H1 (cell line): Measurements from ENCODE around the gene USP37. TPM values are rescaled to one million over a fixed set of nuclear protein-coding genes. Genes with fewer than 3 reads are reported as not detected.

Experiments
- JUN ChIP-seq: IDR thresholded peaks from 2 replicates; pipeline ENCODE4 v1.6.1; 2011; ENCODE audit warnings: low read depth, mild to moderate bottlenecking, improper control_type of control experiment, low read length
- RAD21 ChIP-seq, 2 experiments: IDR thresholded peaks in 1 of 2; conservative IDR thresholded peaks in 1 of 2; 2 replicates each; pipeline ENCODE4 v1.6.1; 2011; ENCODE audit warnings: low read depth in 2 of 2, low read length in 2 of 2, improper control_type of control experiment in 1 of 2, inconsistent platforms in 1 of 2, mild to moderate bottlenecking in 1 of 2, moderate library complexity in 1 of 2
- polyA plus RNA-seq, 7 experiments: library from polyadenylated mRNA; depleted of rRNA in 3 of 7; stranded (reverse) in 5 of 7; unstranded in 2 of 7; fragments of >200 nt in 5 of 7; fragments of 200-250 nt in 2 of 7; gene quantifications; 1 replicate in 5 of 7; 2 replicates in 1 of 7; 4 replicates in 1 of 7; pipeline versions ENCODE4 v1.2.1 to v1.2.3, GENCODE V29; 2011 to 2013; ENCODE audit warnings: missing spikeins in 2 of 7, mixed read lengths in 2 of 7
- total RNA-seq: library from RNA; stranded (reverse); fragmentation: NEBNext Ultra II Directional; extraction: Animal tissue kit (Norgen Biotek cat#: 25700); gene quantifications from 2 replicates; pipeline ENCODE4 v1.2.1, GENCODE V29; 2021

Gene USP37
- total and polyA plus RNA-seq, 2 of the 8 experiments (the other 6 are each of a cell fraction or from before 2014, with no cell fraction given) = 3.8 to 29.1 TPM

DNA sequence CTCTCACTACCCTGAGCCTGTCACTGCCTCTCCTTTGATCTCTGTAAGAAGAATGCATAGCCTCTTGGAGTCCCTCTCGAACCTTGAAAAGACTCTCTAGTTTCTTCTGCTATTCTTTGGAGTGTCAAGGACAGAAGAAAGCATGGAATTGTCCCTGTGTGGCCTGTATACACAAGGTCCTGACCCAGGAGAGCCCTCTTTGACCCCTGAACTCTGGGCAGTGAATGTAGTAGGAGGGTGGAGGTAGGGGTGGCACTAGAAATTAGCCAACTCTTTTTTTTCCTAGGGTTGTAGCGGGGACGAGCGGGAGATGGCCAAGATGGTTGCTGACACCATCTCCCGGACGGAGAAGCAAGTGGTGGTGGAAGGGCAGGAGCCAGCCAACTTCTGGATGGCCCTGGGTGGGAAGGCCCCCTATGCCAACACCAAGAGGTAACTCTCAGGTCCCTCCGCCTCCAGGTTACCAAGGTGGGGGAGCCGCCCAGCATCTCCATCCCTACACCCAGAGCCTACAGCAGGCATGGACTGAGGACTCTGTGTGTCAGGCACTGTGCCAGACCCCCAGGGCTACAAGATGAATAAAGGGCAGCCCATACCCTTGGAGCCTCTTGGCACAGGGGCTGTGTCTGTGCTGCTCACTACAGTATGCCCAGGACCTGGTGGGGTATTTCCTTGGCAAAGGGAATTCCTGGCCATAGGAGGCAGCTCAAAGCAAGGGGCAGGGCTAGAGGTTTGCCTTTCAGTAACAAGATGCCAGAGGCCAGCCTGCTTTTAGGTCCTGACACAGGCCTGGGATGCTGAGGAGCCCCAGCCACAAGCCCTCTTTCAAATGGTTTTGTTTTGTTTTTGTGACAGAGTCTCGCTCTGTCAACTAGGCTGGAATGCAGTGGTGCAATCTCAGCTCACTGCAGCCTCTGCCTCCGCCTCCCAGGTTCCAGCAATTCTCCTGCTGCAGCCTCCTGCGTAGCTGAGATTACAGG lies 132.9 kb downstream of the USP37 start (continued):
- TF ChIP-seq JUN (no peak), RAD21 (IDR thresholded peaks at IDR 0.05 in 1 of 2, conservative IDR thresholded peaks at IDR 0.05 in 1 of 2; ENCODE audit: low read depth in 2 of 2, low read length in 2 of 2) (no peak)
- TF ChIP-seq, all 59 proteins: peak for 0
